OCI-M2 (cell line): ENCODE measurements around the gene STK32C.
"Not testable (repeated sequence)": the region's sequence is repeated elsewhere in the genome, so short reads cannot be mapped to it uniquely, and the experiment has no call there.

Source experiments
- DNase-seq: peaks from one replicate; lab custom pipeline; 2025; ENCODE audit not compliant: unreplicated experiment; lab: John Stamatoyannopoulos, UW

Gene STK32C

GRCh38 chr10:132269266-132270230 is 38.2 kb downstream of the STK32C start:
- DNase-seq: no peak

GRCh38 chr10:132267916-132268315 is 39.8 kb downstream of the STK32C start:
- not testable (repeated sequence) for DNase-seq

GRCh38 chr10:132266594-132267161 is 41.1 kb downstream of the STK32C start:
- DNase-seq: no peak

- no peak for DNase-seq
These were observed 41.8 kb downstream of the STK32C start for GRCh38 chr10:132265890-132266496.

- no peak for DNase-seq
These were observed 42.5 kb downstream of the STK32C start for GRCh38 chr10:132264966-132265889.

- DNase-seq: no peak
These were observed 43.3 kb downstream of the STK32C start for GRCh38 chr10:132264306-132264950.

- no peak for DNase-seq
These were observed 43.9 kb downstream of the STK32C start for GRCh38 chr10:132263866-132264265.

GRCh38 chr10:132259702-132260482 is 47.9 kb downstream of the STK32C start:
- no peak for DNase-seq

- DNase-seq: no peak
These were observed 49.3 kb downstream of the STK32C start for GRCh38 chr10:132258423-132258822.

- no peak for DNase-seq
These were observed 49.8 kb downstream of the STK32C start for GRCh38 chr10:132257907-132258306.

GRCh38 chr10:132257271-132257670 is 50.5 kb downstream of the STK32C start:
- DNase-seq: no peak

GRCh38 chr10:132256866-132257265 is 50.9 kb downstream of the STK32C start:
- no peak for DNase-seq

GRCh38 chr10:132255489-132256344 is 52.0 kb downstream of the STK32C start:
- no peak for DNase-seq

- DNase-seq: no peak
These were observed 52.9 kb downstream of the STK32C start for GRCh38 chr10:132254841-132255240.

- DNase-seq: no peak
These were observed 54.6 kb downstream of the STK32C start for GRCh38 chr10:132253092-132253687.

- DNase-seq: no peak
These were observed 55.3 kb downstream of the STK32C start for GRCh38 chr10:132252412-132252811.

GRCh38 chr10:132251928-132252327 is 55.8 kb downstream of the STK32C start:
- DNase-seq: no peak
